OCI-LY7 (cell line): Measurements from ENCODE around the gene CRYGN. TPM values are rescaled to one million over a fixed set of nuclear protein-coding genes. Genes with fewer than 3 reads are reported as not detected.

Experiments used
- BruUV-seq: library from RNA; stranded (reverse); fragments of 400-500 nt; replicated peaks from 2 replicates; lab custom pipeline; 2021; lab: Mats Ljungman, UMichigan
- CTCF ChIA-PET: fragments of 300-600 bp; sonication (Branson Sonifier 250); formaldehyde crosslinking; loops from one replicate; lab custom pipeline; 2022; ENCODE audit warnings: antibody characterized with exemption; ENCODE audit not compliant: unreplicated experiment; lab: Charles Lee
- POLR2A ChIA-PET: fragments of 300-600 bp; sonication (Branson Sonifier 250); formaldehyde crosslinking; loops from one replicate; lab custom pipeline; 2022; ENCODE audit warnings: antibody characterized with exemption; lab: Charles Lee
- DNase-seq: peaks from one replicate; pipeline ENCODE4 v3.0.0-alpha.2; 2015; ENCODE audit warnings: low spot score
- H2AFZ ChIP-seq: fragments of 200-600 bp; sonication (generic), shearing (Covaris generic); 2 replicates; pipeline ENCODE4 v1.6.1; 2014; ENCODE audit warnings: mild to moderate bottlenecking, antibody characterized with exemption, low read length, moderate library complexity
- H3K27ac ChIP-seq: fragments of 200-600 bp; sonication (generic); 2 replicates; pipeline ENCODE4 v1.5.1; 2014; ENCODE audit warnings: mixed run types, low read depth, mild to moderate bottlenecking, moderate library complexity, low read length, inconsistent platforms; ENCODE audit not compliant: poor library complexity, severe bottlenecking
- H3K36me3 ChIP-seq: fragments of 200-600 bp; sonication (generic); 2 replicates; pipeline ENCODE4 v1.6.1; 2014; ENCODE audit warnings: mild to moderate bottlenecking, antibody characterized with exemption, low read length, moderate library complexity, mixed read lengths; ENCODE audit not compliant: insufficient read depth
- H3K4me1 ChIP-seq: fragments of 200-600 bp; sonication (generic); 2 replicates; pipeline ENCODE4 v1.5.1; 2014; ENCODE audit warnings: mild to moderate bottlenecking, low read length; ENCODE audit not compliant: insufficient read depth, poor library complexity, severe bottlenecking
- H3K4me2 ChIP-seq: fragments of 200-600 bp; sonication (generic); 2 replicates; pipeline ENCODE4 v1.6.1; 2014; ENCODE audit warnings: mild to moderate bottlenecking, low read length
- H3K4me3 ChIP-seq: fragments of 200-600 bp; sonication (generic); 2 replicates; pipeline ENCODE4 v1.5.1; 2014; ENCODE audit warnings: mild to moderate bottlenecking, low read depth, low read length; ENCODE audit not compliant: poor library complexity, severe bottlenecking
- H3K79me2 ChIP-seq: fragments of 200-600 bp; sonication (generic); 2 replicates; pipeline ENCODE4 v1.6.1; 2016; ENCODE audit warnings: low read depth, mild to moderate bottlenecking, low read length, moderate library complexity, mixed read lengths; ENCODE audit not compliant: insufficient read depth
- H3K9me2 ChIP-seq: fragments of 200-600 bp; sonication (generic); 2 replicates; pipeline ENCODE4 v1.6.1; 2016; ENCODE audit warnings: mild to moderate bottlenecking, low read length, mixed read lengths; ENCODE audit not compliant: insufficient read depth
- H3K9me3 ChIP-seq: fragments of 200-600 bp; sonication (generic); 2 replicates; pipeline ENCODE4 v1.6.1; 2014; ENCODE audit warnings: mild to moderate bottlenecking, mixed run types, low read length, mixed read lengths
- H4K20me1 ChIP-seq: fragments of 200-600 bp; sonication (generic); 2 replicates; pipeline ENCODE4 v1.6.1; 2014; ENCODE audit warnings: mild to moderate bottlenecking, antibody characterized with exemption, low read length, moderate library complexity, mixed read lengths; ENCODE audit not compliant: insufficient read depth
- EZH2phosphoT487 ChIP-seq: fragments of 200-600 bp; sonication (generic); IDR thresholded peaks from 2 replicates; pipeline ENCODE4 v1.6.1; 2018; ENCODE audit warnings: low read depth, borderline replicate concordance, mild to moderate bottlenecking, mixed run types, antibody characterized with exemption, low read length, moderate library complexity, mixed read lengths
- intact Hi-C: fragments of 100-400 bp; cut with micrococcal nuclease; formaldehyde crosslinking; loops from one replicate; pipeline ENCODE4 v1.10.0; 2022; ENCODE audit not compliant: unreplicated experiment
- total RNA-seq, 2 experiments: library from RNA; depleted of rRNA in 1 of 2; stranded (reverse); fragments of >200 nt in 1 of 2; shearing (Covaris generic) in 1 of 2; gene quantifications; 2 replicates each; pipeline ENCODE4 v1.2.3, GENCODE V29; 2014 to 2022
- TF ChIP-seq, protein P1 (sequence below): fragments of 200-600 bp; sonication (generic); conservative IDR thresholded peaks from 2 replicates; pipeline ENCODE4 v1.5.1; 2014; ENCODE audit warnings: mild to moderate bottlenecking, antibody characterized with exemption, low read length, moderate library complexity, mixed read lengths

Gene CRYGN
- total RNA-seq, 2 experiments from 2014 or later, result 0.09 TPM; not detected in 1

DNA sequence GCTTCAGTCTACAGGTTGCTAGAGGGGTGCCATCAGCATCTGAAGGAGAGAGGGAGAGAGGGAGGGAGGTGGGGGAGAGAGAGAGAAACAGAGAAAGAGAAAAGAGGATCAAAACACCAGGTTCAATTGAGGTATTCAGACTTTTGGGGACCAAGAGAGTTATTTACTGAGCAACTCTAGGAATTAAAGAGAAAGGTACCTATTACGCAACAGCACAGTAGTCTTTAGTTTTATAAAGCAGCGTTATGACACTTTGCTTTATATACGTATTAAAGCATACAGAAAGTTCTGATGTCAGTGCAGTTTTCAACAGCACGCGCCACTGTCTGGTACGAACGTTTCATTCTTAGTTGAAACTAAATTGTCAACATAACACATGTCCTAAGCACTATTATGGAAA lies 37.9 kb upstream of the CRYGN start:
- POLR2A ChIA-PET, result interaction anchor here (0.7 kb wide), 1 partner anchor 26 kb away, joined by 4 read pairs; no protein-coding TSS in a partner anchor
- intact Hi-C loops, result no loop called here
- Histone ChIP-seq H3K79me2 (peaks cover 50% of the 10 kb centered on the region; the same call in 1 of the 2 replicates), H3K9me2 (no peaks in the 10 kb centered on the region), H3K4me3 (no peak overlapping the region), H3K27ac (no peak overlapping the region), H3K36me3 (peaks cover 94% of the 10 kb centered on the region), H3K4me1 (peaks cover 9% of the 10 kb centered on the region), H4K20me1 (peaks cover 2% of the 10 kb centered on the region; the same call in 1 of the 2 replicates), H2AFZ (no peak overlapping the region), H3K4me2 (no peak overlapping the region), H3K9me3 (no peaks in the 10 kb centered on the region)
- no TSS peak for BruUV-seq
- DNase-seq, result no peak
- CTCF ChIA-PET, result no interaction called here
- TF ChIP-seq EZH2phosphoT487, result no peak
- TF ChIP-seq, protein P1, sequence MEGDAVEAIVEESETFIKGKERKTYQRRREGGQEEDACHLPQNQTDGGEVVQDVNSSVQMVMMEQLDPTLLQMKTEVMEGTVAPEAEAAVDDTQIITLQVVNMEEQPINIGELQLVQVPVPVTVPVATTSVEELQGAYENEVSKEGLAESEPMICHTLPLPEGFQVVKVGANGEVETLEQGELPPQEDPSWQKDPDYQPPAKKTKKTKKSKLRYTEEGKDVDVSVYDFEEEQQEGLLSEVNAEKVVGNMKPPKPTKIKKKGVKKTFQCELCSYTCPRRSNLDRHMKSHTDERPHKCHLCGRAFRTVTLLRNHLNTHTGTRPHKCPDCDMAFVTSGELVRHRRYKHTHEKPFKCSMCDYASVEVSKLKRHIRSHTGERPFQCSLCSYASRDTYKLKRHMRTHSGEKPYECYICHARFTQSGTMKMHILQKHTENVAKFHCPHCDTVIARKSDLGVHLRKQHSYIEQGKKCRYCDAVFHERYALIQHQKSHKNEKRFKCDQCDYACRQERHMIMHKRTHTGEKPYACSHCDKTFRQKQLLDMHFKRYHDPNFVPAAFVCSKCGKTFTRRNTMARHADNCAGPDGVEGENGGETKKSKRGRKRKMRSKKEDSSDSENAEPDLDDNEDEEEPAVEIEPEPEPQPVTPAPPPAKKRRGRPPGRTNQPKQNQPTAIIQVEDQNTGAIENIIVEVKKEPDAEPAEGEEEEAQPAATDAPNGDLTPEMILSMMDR, result no peak

DNA sequence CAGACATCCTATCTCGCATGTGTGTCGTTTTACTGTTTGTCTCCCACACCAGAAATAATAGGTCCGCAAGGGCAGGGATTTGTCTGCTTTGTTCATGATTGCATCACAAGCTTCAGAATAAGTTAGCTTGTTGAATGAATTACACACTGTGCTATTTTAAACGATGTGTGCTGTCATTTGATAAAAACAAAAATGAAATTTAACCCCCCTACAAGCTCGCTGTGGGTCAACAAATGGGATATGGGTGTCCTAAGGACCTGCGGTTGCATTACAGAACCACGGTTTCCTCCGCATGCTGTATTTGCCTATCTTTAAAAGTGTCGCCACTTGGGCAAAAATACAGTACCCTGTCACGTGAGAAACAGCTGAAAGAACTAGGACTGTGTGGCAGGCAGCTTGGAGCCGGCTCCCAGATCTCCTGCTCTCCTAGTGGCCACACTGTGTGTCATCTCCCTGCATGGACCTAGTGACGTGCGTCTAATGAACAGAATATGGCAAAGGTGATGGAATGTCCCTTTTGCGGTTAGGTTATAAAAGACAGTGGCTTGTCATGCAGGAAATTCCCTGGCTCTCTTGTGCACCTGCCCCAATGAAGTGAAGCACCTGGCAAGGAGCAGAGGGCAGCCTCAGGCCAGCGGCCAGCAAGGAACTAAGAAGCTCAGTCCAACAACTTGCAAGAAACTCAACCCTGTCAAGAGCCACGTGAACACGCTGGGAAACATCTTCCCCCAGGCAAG lies 32.9 kb upstream of the CRYGN start:
- H3K4me1 ChIP-seq, result peaks cover 25% of the 10 kb centered on the region
- H2AFZ ChIP-seq, result no peak overlapping the region
- H3K4me2 ChIP-seq, result peak overlapping the region; percentile 0; the same call in 1 of the 2 replicates
- DNase-seq, result no peak
- H3K9me2 ChIP-seq, result no peaks in the 10 kb centered on the region
- ChIA-PET POLR2A (no interaction called here), CTCF (no interaction called here)
- peaks cover 100% of the 10 kb centered on the region for H3K36me3 ChIP-seq
- no peaks in the 10 kb centered on the region for H3K9me3 ChIP-seq
- no peak overlapping the region for H3K4me3 ChIP-seq
- peaks cover 27% of the 10 kb centered on the region; the same call in 1 of the 2 replicates for H3K79me2 ChIP-seq
- intact Hi-C loops, result no loop called here
- TF ChIP-seq, protein P1, result no peak
- no peak for TF ChIP-seq EZH2phosphoT487
- BruUV-seq, result no TSS peak
- H3K27ac ChIP-seq, result no peak overlapping the region
- H4K20me1 ChIP-seq, result peaks cover 15% of the 10 kb centered on the region; the same call in 1 of the 2 replicates

DNA sequence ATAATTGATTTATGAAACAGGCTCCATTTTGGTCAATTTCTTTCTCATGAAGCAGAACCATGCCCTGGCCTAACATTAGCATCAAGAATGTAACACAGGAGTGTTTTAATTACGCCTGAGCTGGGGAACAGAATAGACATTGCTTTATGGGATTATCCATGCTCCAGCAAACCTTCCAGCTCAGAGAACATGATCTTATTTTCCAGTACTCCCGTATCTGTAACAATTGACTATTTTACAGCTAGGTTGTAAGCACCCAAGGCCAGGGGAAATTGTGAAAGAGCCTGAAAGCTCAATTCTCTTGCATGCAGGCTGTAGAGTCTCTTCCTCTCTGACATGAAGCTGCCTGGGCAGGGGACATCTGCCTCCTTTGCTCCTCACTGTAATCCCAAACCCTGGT lies 30.8 kb upstream of the CRYGN start:
- H4K20me1 ChIP-seq, result peaks cover 15% of the 10 kb centered on the region; the same call in 1 of the 2 replicates
- POLR2A ChIA-PET, result interaction anchor here (1.2 kb wide), 1 partner anchor 28 kb away, joined by 3 read pairs; no protein-coding TSS in a partner anchor
- no TSS peak for BruUV-seq
- CTCF ChIA-PET, result no interaction called here
- no peaks in the 10 kb centered on the region for H3K9me2 ChIP-seq
- no peaks in the 10 kb centered on the region for H3K9me3 ChIP-seq
- no peak overlapping the region for H3K4me3 ChIP-seq
- no peak for DNase-seq
- no peak overlapping the region for H2AFZ ChIP-seq
- peaks cover 25% of the 10 kb centered on the region for H3K4me1 ChIP-seq
- no peak overlapping the region for H3K27ac ChIP-seq
- peaks cover 18% of the 10 kb centered on the region; the same call in 1 of the 2 replicates for H3K79me2 ChIP-seq
- no peak for TF ChIP-seq EZH2phosphoT487
- TF ChIP-seq, protein P1, result no peak
- H3K36me3 ChIP-seq, result peaks cover 98% of the 10 kb centered on the region
- H3K4me2 ChIP-seq, result no peak overlapping the region
- intact Hi-C loops, result no loop called here
